Left kidney (tissue), 2 donors: ENCODE data around the gene SHC3. TPM values are rescaled to one million over a fixed set of nuclear protein-coding genes. Genes with fewer than 3 reads are reported as not detected.

Experiments used
- DNase-seq: peaks from one replicate; pipeline ENCODE4 v3.0.0-alpha.2; 2013
- polyA plus RNA-seq: library from polyadenylated mRNA; unstranded; fragments of 120-200 nt; gene quantifications from one replicate; pipeline ENCODE4 v1.2.1, GENCODE V29; 2013; ENCODE audit not compliant: insufficient read length

The SHC3 gene
- polyA plus RNA-seq, 1 donor = 2.7 TPM

DNA sequence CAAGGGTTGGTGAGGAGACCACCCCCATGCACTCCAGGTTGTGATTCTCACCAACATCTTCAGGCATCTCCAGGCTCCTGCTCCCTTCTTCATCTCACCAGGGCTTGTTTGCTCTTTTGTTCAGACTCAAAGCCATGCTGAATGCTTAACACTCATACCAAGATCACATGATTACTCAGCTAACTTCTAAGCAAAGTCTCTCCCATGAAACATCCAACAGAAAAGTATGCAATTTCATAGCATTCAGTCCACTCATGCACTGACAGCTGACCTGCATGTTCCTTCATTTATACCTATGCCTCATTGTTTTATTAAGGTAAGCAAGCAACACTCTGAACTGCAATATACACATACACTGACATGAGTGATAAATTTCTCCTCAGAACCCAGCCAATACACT is 69.0 kb downstream of the SHC3 start:
- no peak for DNase-seq

DNA sequence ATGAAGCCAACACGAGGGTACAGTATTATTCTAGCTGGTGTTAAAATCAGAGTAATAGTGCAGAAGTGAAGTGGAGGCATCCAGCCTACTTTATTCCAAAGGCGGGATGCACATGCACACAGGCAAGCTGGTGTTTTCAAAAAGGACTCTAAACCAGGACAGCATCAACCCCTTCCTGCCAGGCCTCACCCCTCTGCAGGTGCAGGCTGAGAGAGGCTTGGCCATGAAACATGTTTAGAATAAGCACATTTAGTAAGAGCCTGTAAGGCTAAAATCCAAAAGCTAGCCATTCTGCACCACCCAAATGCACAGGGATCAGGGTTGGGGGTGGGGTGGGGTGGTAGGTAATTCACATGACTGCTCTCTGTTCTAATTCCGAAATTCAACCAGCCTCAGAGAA is 71.2 kb downstream of the SHC3 start:
- no peak for DNase-seq

DNA sequence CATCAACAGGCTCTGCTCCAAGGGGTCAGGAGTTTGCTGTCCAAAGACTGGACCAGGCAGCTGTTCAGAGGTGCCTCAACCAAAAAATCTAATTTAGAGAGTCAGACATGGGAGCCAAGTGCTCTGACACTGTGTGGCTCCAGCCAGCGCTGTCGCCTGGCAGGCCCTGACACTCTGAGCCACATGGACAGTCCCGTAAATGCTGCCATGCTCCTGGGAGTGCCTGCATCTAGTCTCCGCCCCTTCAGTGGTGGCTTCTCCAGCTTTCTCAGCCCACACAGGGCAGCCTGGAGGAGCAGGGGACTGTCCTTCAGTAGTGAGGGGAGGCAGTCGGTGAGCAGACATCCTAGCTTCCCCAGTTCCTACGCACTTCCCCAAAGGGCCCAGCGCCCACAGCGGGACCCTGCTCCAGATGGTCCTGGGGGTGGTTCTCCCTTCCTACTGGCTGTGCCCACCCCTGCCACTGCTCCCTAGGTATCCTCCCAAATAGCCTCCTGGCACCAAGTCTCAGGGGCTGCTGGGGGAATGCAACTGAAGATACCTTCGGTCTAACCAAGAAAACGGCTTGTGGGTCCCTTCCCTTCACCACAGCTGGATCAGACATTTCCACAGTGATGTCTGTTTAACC is 72.3 kb downstream of the SHC3 start:
- DNase-seq = no peak

DNA sequence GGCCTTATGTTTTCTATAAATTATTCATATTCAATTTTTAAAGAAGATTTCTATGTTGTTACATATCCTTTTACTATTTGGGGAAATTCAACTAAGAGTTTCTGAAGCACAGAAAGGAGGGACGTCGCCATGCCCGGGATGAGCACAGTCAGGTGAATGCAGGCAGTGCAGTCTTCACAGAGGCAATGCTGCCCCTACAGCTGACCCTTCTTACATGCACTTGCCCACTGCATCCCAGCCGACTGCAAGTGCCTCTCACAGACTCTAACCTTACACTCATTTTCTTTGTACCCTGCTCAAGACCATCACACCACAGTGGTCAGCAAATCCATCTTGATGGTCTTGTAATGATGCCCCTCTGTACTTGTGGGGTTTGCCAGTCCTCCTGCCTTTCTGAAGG is 73.8 kb downstream of the SHC3 start:
- no peak for DNase-seq

DNA sequence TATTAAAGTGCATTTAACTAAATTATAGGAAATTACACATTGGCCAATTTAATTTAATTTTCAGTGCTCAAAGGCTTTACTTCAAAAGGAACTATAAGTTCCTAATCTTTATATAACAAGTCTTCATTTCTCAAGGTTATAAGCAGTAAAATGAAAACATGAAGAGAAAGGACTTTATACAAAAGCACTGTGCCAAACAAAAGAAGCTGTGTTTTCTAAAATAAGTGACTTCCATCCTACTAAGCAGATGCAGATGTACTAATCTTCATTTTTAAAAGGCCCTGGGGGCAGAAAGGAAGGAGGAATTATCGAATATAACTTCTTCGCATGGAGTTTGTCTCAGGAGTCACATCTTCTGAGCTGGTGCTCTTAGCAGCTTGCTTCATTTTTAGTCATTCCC is 81.4 kb downstream of the SHC3 start:
- no peak for DNase-seq

DNA sequence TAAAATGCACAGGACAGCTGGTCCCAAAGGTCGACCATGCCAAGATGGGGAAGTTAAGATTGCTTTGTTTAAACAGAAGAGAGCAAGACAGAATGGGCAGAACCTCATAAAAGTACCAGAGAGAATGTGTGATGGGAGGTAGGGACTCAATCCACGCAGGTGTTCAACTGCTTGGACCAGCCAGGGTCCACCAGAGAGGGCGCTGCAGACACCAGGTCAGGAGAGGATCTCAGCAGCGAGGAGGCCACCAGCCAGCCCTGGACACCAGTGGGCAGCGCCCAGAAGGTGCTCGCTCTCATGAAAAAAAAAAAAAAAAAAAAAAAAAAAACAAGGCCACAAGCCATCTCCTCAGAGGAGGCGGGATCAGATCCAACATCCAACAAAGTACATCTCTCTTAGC is 81.8 kb downstream of the SHC3 start:
- no peak for DNase-seq

DNA sequence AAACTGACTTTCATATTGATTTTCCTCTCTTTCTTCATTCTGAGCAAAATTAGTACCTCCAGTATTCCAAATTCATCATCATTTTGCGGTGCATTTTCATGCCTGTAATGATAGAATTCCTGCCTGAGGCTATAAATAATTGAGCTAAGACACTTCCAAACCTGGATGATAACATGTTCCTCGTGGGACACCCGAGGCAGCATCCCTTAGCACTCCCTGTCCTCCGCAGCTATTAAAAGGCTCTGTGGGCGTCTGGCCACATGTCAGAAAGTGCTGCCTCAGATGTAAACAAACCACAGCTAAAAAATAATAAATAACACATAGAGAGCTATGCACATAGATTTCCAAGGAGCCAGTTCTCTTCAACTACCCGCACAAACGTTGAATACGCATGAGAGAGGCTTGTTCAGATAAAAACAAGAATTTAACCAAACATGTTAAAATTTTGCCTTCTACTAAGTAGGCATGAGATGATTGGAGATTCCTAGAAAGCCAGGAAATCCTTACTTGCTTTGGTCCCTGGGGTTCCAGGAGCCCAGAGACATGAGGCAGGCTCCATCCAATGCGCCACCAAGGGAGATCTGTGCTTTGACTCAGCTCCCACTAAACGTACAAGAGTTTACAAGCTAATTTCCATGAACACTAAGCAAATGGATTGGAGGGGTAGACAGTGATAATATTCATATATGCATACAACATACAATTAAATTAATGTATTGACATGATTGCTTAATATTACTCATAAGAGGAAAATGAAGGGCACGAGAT is 82.7 kb downstream of the SHC3 start:
- no peak for DNase-seq

DNA sequence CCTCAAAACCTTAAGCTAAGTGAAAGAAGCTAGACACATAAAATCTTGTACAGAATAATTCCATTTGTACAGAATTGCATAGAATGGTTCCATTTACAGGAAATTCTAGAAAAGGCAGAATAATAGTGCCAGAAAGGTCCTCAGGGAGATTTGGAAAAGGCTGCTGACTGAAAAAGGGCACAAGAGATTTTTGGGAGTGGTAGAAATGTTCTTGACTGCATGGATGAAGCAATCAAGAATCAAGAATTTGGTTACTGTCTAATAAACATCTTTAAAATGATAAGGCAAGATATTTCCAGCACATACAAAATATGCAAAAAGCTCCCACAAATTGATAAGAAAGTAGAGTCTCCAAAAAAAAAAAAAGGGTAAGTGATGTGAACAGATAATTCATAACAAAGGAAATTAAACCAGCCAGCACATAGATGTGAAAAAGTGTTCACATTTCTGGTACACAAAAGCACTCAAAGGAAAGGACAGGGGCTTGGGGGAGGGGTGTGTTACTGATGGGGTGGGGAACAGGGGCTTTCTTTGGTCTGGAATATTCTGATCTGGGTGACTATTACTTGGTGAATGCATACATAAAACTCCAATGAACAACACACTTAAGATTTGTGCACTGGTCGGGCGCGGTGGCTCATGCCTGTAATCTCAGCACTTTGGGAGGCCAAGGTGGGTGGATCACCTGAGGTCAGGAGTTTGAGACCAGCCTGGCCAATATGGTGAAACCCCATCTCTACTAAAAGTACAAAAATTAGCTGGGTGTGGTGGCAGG is 85.2 kb downstream of the SHC3 start:
- no peak for DNase-seq

DNA sequence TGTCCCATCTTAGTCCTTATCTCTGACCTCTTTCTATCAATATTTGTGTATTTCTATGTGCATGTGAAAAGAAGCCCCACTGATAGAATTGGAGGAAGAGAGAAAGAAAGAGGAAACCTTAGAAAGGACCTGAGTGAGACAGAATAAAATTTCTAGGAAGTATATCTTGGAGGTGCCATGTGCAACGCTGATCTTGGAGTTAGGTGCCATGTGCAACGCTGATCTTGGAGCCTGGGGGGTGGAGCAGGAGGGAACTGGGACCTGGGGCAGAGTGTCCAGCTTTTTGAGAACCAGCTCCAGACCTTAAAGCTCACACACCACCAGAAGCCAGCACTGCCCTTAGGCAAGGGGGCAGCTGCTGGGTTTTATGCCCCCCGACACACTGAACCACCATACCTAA is 89.4 kb downstream of the SHC3 start:
- DNase-seq = no peak

DNA sequence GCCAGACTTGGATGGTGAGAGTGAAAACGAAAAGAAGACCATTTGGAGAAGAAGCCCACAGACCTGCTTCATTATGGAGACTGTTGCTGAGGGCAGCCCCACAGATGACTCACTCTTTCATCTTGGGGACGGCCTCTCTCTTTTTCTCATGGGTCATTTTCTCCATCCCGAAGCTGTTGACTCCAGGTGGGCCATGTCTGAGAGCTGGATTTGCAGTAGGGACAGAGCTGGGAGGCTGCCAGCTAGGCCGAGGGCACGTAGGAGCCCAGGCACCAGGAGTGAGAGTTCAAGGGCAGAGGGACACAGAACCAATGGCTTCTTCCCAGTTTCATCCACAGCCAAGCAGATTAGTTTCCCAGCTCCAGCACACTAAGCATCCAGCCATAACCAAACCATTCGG is 95.0 kb downstream of the SHC3 start:
- DNase-seq = no peak

DNA sequence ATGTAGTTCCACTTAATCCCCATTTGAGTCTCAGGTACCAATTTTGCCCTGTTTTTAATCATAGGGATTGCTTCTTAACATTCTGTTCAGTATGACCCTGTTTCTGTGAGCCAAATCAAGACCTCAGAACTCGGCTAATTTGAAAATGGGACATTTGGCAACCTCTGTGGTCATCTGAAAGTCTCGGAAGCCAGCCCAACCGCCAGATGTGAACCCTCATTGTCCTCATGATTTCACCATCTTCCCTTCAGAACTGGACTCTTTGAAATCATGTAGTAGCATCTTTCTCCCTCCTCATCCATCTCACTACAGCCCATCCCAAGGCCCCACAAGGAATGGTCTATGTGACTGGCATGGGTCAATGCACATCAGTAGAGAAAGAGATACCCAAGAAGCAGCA is 98.4 kb downstream of the SHC3 start:
- no peak for DNase-seq

DNA sequence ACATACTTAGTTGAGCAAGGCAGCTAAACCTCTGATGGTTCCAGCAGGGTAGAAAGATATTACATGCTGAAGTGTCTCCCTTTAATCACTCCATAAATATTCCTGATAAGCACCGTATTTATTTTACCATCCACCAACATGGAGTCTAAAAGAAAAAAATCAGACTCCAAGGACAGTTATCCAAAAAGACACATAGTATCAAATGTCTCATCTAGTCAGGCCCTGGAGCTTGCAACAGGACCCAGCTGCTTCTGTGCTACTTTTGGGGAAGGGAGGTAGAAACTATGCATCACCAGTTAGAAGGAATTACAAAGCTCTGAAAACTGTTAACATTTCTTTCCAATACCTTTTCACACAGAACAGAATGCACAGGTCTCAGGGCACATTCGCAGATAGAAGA is 99.2 kb downstream of the SHC3 start:
- DNase-seq = peak; percentile 24

DNA sequence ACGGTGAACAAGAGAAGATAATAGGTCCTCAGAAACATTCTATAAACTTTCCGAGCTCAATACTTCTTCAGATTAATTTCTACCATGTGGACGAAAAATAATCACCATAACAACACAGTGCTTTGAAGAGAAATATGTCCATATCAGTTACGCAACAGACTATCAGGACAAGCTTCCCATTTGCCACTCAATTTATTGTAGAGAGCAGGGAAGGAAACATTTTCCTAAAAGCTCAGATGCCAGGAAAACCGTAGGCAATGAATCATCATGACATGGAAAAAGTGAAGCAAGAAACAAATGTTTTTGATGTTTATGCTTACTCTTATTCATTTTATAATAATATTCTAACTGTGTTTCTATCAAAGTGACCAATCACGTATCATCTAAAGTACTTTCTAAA is 99.8 kb downstream of the SHC3 start:
- no peak for DNase-seq

DNA sequence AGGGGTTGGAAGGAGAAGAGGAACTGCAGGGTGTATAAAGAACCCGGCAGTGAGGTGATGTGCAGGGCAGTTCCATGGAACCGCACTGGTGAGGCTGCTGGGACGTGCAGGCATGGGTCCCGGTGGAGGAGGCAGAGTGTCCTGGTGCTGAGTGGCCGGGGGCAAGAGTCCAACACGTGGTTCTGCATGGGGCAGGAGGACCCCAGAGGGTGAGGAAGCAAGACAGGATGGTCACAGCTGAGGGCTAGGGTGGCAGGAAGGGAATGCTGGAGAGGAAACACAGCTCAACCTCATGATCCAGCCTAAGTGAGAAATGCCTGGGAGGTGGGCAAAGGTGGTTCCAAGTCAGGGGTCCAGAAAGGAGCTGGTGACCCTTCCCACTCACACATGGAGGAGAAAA is 100.2 kb downstream of the SHC3 start:
- DNase-seq = no peak

DNA sequence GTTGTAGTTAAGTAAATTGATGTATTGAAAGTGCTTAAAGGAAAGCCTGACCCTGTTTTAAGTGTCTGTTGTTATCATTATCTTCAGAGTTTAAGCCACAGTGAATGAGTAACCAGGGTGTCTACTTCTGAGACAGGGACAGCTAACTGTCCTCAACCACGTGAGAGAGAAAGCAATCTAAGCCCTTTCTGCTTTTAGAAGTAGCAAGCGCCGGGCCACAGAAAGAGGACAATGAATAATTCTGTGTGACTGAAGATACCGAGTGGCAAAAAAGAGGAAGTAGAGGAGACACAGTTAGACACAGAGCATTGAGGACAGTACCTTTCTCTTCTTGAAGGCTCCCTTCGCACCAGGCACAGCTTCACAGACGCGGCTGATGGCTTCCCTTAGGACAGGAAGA is 101.1 kb downstream of the SHC3 start:
- DNase-seq = no peak

DNA sequence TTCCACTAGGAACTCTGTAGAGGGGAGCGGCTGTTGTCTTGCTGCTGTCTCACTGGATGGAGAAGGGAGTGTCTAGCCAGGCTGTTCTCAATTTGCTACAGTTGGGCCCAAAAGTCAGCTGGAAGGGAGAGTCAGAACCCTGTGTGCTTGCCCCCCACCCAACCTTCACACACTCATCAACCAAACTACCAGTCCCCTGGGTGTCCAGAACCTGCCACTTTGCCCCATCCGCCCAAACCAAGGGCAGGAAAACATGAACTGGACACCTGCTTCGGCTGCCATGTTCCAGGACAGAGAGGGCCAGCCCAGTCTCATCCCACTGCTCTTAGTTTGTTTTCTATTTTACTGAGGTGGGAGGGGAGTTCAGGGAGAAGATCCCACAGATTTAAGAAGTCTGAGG is 105.2 kb downstream of the SHC3 start:
- DNase-seq = no peak

DNA sequence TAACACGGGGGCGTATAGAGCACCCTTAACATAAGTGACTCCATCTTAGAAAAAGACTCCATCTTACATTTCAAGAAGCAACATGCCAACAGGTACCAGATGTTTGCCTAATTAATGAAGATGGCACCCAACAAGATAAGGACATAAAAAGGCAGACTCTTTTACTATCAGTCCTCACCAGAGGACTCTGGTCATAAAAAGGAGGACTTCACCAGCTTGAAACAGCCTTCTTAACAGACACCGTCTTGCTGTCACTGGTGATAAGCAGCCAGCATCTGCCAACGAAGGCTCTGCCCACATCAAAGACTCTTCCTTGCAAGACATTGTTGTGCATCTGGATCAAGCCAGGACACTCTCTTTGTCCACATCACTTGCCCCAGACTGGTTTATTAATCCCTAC is 107.0 kb downstream of the SHC3 start:
- no peak for DNase-seq

DNA sequence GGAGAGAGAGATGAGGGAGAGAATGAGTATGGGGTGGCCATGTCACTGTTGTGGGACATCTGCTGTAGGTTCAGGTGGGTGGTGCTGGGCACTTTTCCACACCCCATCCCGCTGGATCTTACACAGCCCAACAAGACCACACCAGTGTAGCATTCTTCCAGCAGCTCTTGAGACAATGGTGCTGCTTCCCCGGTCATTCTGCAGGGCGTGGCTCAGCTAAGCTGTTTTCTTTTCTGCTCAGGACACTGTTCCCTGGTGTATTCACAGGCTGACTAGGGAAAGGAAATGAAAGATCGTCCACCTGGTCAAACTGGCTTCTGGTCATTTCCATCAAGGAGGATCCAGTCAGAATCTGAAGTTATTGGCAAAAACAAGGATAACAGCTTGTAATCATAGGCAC is 111.8 kb downstream of the SHC3 start:
- DNase-seq = no peak

DNA sequence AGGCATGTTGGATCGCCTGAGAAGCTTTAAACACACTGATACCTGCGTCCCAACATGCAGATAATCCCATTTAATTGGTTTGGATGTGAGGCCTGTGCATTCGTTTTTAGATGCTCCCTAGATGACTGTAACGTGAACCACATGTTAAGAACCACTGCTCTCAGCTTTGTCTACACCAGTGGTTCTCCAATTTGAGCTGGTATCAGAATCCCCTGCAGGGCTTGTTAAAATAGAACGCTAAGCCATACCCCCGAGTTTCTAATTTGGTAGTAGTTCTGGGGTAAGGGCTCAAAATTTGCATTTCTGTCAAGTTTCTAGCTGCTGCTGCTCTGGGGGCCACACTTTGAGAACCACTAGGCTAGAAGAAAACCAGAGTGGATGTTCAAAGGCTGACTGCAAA is 112.7 kb downstream of the SHC3 start:
- no peak for DNase-seq

DNA sequence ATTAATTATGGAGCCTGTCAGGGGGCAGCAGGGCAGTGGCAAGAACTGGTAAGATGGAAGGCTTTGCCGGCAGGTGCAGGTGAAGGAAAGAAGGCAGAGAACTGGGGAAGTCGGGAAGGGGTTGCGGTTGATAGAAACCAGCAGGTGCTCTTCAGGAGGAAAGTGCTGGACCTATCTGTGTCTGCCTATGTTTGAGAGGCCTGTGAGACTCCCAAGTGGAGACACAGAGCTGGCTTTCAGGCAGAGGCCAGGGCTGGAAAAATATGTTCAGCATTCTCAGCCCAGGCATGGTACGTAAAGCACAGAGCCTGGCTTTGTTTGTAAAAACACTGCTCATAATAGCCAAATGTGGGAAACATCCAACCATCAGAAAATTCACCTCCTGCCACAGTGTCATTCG is 117.8 kb downstream of the SHC3 start:
- DNase-seq = no peak

DNA sequence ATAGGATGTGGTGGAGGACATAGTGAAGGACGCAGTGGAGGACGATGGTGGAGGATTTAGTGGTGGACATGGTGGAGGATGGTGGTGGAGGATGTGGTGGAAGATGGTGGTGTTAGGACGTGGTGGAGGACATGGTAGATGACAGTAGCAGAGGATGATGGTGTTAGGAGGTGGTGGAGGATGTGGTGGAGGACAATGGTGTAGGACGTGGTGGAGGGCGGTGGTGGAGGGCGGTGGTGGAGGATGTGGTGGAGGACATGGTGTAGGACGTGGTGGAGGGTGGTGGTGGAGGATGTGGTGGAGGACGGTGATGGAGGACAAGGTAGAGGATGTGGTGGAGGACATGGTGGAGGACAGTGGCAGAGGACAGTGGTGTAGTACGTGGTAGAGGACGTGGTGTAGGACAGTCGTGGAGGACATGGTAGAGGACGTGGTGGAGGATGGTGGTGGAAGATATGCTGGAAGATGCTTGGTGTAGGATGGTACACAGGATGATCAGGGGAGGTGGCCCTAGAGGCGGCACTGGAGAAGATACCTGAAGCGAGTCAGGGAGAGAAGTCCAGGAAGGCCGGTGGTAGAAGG is 118.6 kb downstream of the SHC3 start:
- DNase-seq = no peak

DNA sequence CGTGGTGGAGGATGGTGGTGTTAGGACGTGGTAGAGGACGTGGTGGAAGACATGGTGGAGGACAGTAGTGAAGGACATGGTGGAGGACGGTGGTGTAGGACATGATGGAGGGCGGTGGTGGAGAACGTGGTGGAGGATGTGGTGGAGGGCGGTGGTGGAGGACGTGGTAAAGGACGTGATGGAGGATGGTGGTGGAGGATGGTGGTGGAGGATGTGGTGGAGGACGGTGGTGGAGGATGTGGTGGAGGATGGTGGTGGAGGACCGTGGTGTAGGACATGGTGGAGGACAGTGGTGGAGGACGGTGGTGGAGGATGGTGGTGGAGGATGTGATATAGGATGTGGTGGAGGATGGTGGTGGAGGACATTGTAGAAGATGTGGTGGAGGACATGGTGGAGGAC is 119.7 kb downstream of the SHC3 start:
- no peak for DNase-seq

DNA sequence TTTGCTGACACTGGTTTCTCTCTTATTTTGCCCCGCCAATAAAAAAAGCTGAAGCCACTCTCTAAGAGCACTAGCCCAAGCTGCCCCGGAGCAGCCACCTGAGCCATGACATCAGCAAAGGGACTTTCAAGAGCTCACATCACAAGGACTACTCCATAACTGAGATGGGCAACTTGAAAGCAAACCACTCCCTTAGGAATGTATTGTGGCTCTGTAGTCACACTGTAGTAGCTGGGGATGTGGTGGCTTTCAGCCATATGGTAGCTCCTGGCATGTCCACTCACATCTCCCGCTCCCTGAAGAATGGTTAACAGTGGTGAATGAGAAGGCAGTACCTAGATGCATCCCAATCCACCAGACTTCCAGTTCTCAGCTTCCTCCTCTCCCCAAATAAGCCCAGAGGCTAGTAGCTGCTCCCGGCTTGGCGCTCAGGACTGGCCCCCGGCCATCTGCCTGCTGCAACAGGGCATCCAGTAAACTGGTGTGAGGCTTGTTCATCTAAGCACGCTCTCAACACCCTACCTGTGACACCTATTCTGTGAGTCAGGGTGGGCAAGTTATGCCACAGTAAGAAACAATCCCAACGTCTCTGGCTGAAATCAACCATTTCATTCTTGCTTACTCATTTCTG is 123.6 kb downstream of the SHC3 start:
- no peak for DNase-seq
